Measurements from ENCODE around the gene CDHR2.
A peak's percentile ranks its signal among the peaks of the same experiment; 100 is the strongest.
"Not testable (repeated sequence)": the region's sequence is repeated elsewhere in the genome, so short reads cannot be mapped to it uniquely, and the experiment has no call there.

Gene CDHR2

GRCh38 chr5:176568657-176569056 lies 19.5 kb downstream of the CDHR2 start:
- no peak for DNase-seq (ENCODE audit: low read depth in 2 of 3, low spot score in 2 of 3)

- no peak for DNase-seq (ENCODE audit: low read depth in 2 of 3, low spot score in 2 of 3)
These were observed 20.9 kb downstream of the CDHR2 start for GRCh38 chr5:176570044-176570443.

- peak; percentile 36 to 90 (median 79) for DNase-seq (ENCODE audit: low read depth in 2 of 3, low spot score in 2 of 3)
These were observed 24.6 kb downstream of the CDHR2 start for GRCh38 chr5:176573564-176574296.

- no peak for DNase-seq (ENCODE audit: low read depth in 2 of 3, low spot score in 2 of 3)
These were observed 25.1 kb downstream of the CDHR2 start for GRCh38 chr5:176574297-176574591.

DNA sequence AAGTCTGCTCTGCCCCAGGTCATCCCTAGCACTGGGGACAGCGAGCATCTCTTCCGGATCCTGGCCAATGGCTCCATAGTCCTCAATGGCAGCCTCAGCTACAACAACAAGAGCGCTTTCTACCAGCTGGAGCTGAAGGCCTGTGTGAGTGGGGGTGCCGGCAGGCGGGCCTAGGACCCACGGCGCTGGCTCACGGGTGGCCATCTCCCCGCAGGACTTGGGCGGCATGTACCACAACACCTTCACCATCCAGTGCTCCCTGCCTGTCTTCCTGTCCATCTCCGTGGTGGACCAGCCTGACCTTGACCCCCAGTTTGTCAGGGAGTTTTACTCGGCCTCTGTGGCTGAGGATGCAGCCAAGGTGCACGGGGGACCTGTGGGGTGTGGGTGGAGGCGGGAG lies 25.9 kb downstream of the CDHR2 start:
- no peak for DNase-seq (ENCODE audit: low read depth in 2 of 3, low spot score in 2 of 3)

DNA sequence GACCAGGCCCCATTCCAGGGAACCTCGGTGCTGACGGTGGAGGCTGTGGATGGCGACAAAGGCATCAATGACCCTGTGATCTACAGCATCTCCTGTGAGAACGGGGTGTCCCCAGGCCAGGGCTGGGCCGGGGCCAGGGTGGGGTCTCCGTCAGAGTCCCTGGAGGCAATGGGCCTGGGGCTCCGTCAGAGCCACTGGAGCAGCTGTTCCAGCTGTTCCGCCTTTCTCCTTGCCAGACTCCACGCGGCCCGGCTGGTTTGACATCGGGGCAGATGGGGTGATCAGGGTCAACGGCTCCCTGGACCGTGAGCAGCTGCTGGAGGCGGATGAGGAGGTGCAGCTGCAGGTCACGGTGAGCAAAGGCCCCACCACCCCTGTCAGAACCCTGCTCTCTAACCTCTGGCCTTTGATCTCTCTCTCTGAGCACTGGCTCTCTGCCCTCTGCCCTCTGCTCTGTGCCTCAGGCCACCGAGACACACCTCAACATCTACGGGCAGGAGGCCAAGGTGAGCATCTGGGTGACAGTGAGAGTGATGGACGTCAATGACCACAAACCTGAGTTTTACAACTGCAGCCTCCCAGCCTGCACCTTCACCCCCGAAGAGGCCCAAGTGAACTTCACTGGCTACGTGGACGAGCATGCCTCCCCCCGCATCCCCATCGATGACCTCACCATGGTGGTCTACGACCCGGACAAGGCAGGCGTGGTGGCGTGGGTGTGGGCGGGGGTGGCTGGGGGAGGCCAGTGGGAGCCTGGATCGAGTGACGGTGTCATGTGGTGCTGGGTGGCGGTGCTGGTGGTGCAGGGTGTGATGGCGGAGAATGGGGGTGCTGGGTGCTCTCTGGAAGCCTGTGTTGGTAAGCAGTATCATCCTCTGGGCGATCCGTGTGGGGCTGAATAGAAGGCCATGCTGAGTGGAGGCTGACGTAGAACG lies 26.6 kb downstream of the CDHR2 start:
- DNase-seq (ENCODE audit: low read depth in 2 of 3, low spot score in 2 of 3), result no peak

- no peak for DNase-seq (ENCODE audit: low read depth in 2 of 3, low spot score in 2 of 3)
These were observed 28.4 kb downstream of the CDHR2 start for GRCh38 chr5:176577312-176578176.

DNA sequence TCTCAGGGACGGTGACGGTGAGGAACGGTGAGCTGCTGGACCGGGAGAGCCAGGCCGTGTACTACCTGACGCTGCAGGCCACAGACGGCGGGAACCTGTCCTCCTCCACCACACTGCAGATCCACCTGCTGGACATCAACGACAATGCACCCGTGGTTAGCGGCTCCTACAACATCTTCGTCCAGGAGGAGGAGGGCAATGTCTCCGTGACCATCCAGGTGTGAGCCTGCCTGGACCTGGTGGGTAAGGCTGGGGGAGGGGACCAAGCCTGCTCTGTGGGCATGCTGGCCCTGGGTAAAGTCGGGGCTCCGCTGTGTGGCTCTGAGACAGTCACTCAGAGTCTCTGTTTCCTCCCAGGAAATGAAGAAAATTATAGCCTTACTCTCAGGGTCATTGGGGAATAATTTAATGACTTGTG lies 29.3 kb downstream of the CDHR2 start:
- DNase-seq (ENCODE audit: low read depth in 2 of 3, low spot score in 2 of 3), result no peak

DNA sequence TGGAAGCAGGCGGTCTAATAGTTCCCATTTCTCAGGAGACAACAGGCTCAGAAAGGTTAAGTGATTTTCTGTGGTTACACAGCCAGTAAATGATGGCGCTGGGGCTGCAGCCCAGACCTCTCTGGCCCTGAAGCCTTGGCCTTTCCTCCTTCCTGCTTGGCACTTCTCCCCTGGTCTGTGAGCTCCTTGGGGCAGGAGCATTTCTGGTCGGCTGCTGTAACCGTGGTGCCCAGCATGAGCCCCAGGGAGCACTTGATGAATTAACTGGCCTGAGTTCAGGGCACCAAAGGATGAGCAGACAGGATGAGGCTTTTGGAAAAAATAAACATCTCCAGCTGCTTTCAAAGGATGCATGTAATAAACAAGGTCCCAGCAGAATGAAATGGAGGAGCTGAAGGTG lies 30.2 kb downstream of the CDHR2 start:
- no peak for DNase-seq (ENCODE audit: low read depth in 2 of 3, low spot score in 2 of 3)

- DNase-seq (ENCODE audit: low read depth in 2 of 3, low spot score in 2 of 3), result no peak
These were observed 32.2 kb downstream of the CDHR2 start for GRCh38 chr5:176581361-176581760.

DNA sequence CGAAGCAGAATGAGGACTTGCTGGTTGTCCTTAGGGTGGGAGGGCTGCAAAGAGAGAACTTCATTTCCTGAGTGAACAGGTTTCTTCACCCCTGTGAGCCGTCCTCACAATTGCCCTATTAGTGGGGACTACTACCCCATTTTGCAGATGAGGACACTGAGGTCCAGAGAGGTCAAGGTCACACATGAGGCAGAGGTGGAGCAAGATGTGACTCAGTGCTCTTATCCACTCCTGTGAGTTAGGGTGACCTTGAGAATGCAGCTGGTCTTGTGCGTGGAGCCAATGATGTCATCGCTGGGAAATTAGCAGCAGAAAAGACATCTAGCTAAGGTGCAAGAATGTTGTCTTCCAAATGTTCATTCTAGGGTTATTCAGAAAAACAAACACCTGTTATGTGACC lies 33.9 kb downstream of the CDHR2 start:
- no peak for DNase-seq (ENCODE audit: low read depth in 2 of 3, low spot score in 2 of 3)

DNA sequence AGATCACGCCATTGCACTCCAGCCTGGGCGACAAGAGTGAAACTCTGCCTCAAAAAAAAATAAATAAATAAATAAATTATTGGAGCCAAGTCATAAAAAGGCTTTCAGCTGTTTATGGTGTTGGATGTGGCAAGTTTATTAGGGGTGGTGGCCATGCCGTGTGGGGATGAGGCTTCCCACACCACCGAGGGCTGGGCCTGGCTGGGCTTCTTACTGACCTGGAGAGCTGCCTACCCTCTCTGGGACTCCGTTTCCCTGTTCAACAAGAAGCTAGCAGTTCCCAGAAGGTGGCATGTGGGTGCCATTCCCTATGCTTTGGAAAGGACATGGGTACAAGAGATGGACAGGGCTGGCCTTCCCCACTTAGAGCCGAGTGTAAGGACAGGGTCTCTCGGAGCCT lies 38.3 kb downstream of the CDHR2 start:
- no peak for DNase-seq (ENCODE audit: low read depth in 2 of 3, low spot score in 2 of 3)

- no peak for DNase-seq (ENCODE audit: low read depth in 2 of 3, low spot score in 2 of 3)
These were observed 39.2 kb downstream of the CDHR2 start for GRCh38 chr5:176588297-176588696.

- DNase-seq (ENCODE audit: low read depth in 2 of 3, low spot score in 2 of 3), result no peak
These were observed 40.1 kb downstream of the CDHR2 start for GRCh38 chr5:176589039-176589769.

DNA sequence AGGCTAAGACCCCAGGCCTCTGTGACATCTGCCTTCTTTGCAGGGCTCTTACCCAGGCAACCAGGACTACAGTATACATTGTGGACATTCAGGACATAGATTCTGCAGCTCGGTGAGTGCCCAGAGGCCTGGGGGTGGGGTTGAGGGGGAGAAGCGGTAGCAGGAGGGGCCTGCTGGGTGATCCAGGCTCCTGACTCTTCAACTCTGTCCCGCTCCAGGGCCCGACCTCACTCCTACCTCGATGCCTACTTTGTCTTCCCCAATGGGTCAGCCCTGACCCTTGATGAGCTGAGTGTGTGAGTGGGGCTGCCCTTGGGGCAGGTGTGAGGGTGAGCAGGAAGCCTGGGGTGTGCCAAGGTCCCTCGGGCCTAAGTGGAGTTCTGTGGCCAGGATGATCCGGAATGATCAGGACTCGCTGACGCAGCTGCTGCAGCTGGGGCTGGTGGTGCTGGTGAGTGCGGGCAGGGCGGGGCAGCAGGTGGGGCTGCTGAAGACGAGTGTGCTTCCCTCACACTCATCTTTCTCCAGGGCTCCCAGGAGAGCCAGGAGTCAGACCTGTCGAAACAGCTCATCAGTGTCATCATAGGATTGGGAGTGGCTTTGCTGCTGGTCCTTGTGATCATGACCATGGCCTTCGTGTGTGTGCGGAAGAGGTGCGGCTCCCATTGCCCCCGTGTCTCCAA lies 41.0 kb downstream of the CDHR2 start:
- DNase-seq (ENCODE audit: low read depth in 2 of 3, low spot score in 2 of 3), result no peak

DNA sequence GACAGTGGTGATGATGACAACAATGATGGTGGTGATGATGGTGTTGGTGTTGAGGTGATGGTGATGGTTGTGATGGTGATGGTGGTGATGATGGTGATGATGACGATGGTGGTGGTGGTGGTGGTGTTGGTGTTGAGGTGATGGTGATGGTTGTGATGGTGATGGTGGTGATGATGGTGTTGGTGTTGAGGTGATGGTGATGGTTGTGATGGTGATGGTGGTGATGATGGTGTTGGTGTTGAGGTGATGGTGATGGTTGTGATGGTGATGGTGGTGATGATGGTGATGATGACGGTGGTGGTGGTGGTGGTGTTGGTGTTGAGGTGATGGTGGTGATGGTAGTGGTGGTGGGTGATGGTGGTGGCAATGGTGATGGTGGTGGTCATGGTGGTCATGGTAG lies 42.5 kb downstream of the CDHR2 start:
- DNase-seq (ENCODE audit: low read depth in 2 of 3, low spot score in 2 of 3), result not testable (repeated sequence)

GRCh38 chr5:176592573-176592972 lies 43.4 kb downstream of the CDHR2 start:
- DNase-seq (ENCODE audit: low read depth in 2 of 3, low spot score in 2 of 3), result no peak

- no peak for DNase-seq (ENCODE audit: low read depth in 2 of 3, low spot score in 2 of 3)
These were observed 44.2 kb downstream of the CDHR2 start for GRCh38 chr5:176593273-176593869.

GRCh38 chr5:176594554-176594953 lies 45.4 kb downstream of the CDHR2 start:
- DNase-seq (ENCODE audit: low read depth in 2 of 3, low spot score in 2 of 3), result no peak

DNA sequence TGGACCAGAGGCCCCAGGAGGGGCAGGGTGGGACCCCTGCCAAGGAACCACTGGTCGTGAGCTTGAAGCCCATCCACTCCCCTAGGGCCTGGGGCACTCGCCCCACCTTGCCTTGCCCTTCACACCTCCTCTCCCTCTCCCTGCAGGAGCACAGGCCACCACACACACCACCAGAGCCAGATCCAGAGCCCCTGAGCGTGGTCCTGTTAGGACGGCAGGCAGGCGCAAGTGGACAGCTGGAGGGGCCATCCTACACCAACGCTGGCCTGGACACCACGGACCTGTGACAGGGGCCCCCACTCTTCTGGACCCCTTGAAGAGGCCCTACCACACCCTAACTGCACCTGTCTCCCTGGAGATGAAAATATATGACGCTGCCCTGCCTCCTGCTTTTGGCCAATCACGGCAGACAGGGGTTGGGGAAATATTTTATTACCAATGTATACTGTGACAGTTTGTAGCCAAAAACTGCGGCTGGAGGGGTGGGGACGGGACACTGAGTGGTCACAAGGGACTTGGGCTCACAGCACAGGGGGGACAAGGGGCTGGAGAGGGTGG lies 46.3 kb downstream of the CDHR2 start:
- no peak for DNase-seq (ENCODE audit: low read depth in 2 of 3, low spot score in 2 of 3)

Data from activated CD8-positive, alpha-beta memory T cell treated with anti-CD3 and anti-CD28 coated beads for 48 hours (primary cell).